HCT116 (cell line): ENCODE data around the gene SH3GL3.

Experiments used
- EZH2 ChIP-seq: fragments of 200-600 bp; sonication (generic); IDR thresholded peaks from 2 replicates; pipeline ENCODE4 v1.6.1; 2017; ENCODE audit warnings: antibody characterized with exemption, mixed run types
- POLR2AphosphoS5 ChIP-seq: IDR thresholded peaks from 2 replicates; pipeline ENCODE4 v1.6.1; 2011; ENCODE audit warnings: mild to moderate bottlenecking, low read depth, low read length, moderate library complexity
- ZBTB33 ChIP-seq: IDR thresholded peaks from 2 replicates; pipeline ENCODE4 v1.6.1; 2011; ENCODE audit warnings: mild to moderate bottlenecking, low read length, moderate library complexity; ENCODE audit not compliant: insufficient replicate concordance; ENCODE audit errors: extremely low read depth
- TF ChIP-seq, protein P1 (sequence below), 3 experiments: fragments of 200-600 bp in 1 of 3; sonication (generic) in 1 of 3; IDR thresholded peaks in 2 of 3; conservative IDR thresholded peaks in 1 of 3; 2 replicates each; pipeline ENCODE4 v1.5.1; 2012 to 2017; ENCODE audit warnings: low read depth in 2 of 3, low read length in 2 of 3, antibody characterized with exemption in 1 of 3, borderline replicate concordance in 1 of 3, control low read depth in 1 of 3, mild to moderate bottlenecking in 1 of 3, mixed read lengths in 1 of 3, mixed run types in 1 of 3, moderate library complexity in 1 of 3; ENCODE audit not compliant: insufficient read depth in 1 of 3
- TF ChIP-seq, protein P2 (sequence below): IDR thresholded peaks from 2 replicates; pipeline ENCODE4 v1.6.1; 2012

DNA sequence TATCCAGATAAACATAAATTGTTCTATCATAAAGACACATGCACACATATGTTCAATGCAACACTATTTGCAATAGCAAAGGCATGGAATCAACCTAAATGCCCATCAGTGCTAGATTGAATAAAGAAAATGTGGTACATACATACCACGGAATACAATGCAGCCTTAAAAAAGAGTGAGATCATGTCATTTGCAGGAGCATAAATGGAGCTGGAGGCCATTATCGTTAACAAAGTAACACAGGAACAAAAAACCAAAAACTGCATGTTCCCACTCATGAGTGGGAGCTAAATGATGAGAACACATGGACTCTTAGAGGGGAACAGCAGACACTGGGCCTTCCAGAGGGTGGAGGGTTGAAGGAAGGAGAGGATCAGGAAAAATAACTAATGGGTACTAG is 79.2 kb downstream of the SH3GL3 start:
- TF ChIP-seq, protein P1, sequence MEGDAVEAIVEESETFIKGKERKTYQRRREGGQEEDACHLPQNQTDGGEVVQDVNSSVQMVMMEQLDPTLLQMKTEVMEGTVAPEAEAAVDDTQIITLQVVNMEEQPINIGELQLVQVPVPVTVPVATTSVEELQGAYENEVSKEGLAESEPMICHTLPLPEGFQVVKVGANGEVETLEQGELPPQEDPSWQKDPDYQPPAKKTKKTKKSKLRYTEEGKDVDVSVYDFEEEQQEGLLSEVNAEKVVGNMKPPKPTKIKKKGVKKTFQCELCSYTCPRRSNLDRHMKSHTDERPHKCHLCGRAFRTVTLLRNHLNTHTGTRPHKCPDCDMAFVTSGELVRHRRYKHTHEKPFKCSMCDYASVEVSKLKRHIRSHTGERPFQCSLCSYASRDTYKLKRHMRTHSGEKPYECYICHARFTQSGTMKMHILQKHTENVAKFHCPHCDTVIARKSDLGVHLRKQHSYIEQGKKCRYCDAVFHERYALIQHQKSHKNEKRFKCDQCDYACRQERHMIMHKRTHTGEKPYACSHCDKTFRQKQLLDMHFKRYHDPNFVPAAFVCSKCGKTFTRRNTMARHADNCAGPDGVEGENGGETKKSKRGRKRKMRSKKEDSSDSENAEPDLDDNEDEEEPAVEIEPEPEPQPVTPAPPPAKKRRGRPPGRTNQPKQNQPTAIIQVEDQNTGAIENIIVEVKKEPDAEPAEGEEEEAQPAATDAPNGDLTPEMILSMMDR (IDR thresholded peaks at IDR 0.05 in 2 of 3, conservative IDR thresholded peaks at IDR 0.05 in 1 of 3; ENCODE audit: borderline replicate concordance in 1 of 3, insufficient read depth in 1 of 3, low read depth in 2 of 3, low read length in 2 of 3), result no peak
- TF ChIP-seq POLR2AphosphoS5 (no peak), EZH2 (no peak), ZBTB33 (no peak)
- TF ChIP-seq, protein P2, sequence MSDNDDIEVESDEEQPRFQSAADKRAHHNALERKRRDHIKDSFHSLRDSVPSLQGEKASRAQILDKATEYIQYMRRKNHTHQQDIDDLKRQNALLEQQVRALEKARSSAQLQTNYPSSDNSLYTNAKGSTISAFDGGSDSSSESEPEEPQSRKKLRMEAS, result no peak
